Neural progenitor cell (in vitro differentiated cells): ENCODE measurements around the gene MYO9B.

ENCODE experiments used
- EZH2 ChIP-seq: fragments of 200-600 bp; sonication (generic); IDR thresholded peaks from 2 replicates; pipeline ENCODE4 v1.6.1; 2017; ENCODE audit warnings: antibody characterized with exemption, mild to moderate bottlenecking, moderate library complexity
- TF ChIP-seq, protein P1 (sequence below): fragments of 200-600 bp; sonication (generic); IDR thresholded peaks from 2 replicates; pipeline ENCODE4 v1.5.1; 2017; ENCODE audit warnings: antibody characterized with exemption, mild to moderate bottlenecking

DNA sequence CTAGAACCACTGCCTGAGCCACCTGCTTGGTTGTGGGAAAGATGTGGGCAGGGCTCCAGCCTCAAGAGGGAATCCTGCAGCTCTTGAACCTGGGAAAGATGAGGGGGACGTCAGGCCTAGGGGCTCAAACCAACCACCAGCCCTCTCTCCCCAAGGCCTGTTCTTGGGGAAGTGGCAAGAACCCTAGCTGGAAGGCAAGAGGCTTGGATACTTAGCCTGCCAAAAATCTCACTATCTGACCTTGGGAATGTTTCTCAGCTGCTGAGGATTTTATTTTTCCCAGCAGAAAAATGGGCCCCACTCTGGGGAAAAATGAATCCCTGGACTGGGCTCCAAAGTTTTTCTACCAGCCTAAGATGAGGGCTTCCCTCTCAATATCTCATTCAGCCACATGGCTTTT lies 184.4 kb downstream of the MYO9B start:
- TF ChIP-seq, protein P1, sequence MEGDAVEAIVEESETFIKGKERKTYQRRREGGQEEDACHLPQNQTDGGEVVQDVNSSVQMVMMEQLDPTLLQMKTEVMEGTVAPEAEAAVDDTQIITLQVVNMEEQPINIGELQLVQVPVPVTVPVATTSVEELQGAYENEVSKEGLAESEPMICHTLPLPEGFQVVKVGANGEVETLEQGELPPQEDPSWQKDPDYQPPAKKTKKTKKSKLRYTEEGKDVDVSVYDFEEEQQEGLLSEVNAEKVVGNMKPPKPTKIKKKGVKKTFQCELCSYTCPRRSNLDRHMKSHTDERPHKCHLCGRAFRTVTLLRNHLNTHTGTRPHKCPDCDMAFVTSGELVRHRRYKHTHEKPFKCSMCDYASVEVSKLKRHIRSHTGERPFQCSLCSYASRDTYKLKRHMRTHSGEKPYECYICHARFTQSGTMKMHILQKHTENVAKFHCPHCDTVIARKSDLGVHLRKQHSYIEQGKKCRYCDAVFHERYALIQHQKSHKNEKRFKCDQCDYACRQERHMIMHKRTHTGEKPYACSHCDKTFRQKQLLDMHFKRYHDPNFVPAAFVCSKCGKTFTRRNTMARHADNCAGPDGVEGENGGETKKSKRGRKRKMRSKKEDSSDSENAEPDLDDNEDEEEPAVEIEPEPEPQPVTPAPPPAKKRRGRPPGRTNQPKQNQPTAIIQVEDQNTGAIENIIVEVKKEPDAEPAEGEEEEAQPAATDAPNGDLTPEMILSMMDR, result no peak
- no peak for TF ChIP-seq EZH2
